Small intestine (tissue), 7 donors: ENCODE measurements around the gene DLX6. TPM values are rescaled to one million over a fixed set of nuclear protein-coding genes. Genes with fewer than 3 reads are reported as not detected.

ENCODE experiments used
- DNase-seq, 2 donors: peaks; one replicate each; pipeline versions ENCODE4 v3.0.0 to v3.0.0-alpha.2; 2013
- FAIRE-seq: peaks from 2 replicates; lab custom pipeline; 2012; peaks lifted over from hg19 to GRCh38; lab: Jason Lieb, UNC
- H3K27ac ChIP-seq, 3 donors: one replicate each; pipeline ENCODE4 v1.5.1; 2013; ENCODE audit warnings: low read length in 2 of 3, mild to moderate bottlenecking in 2 of 3, control low read depth in 1 of 3, inconsistent platforms in 1 of 3, low read depth in 1 of 3, moderate library complexity in 1 of 3
- H3K27me3 ChIP-seq, 3 donors: one replicate each; pipeline ENCODE4 v1.6.1; 2013; ENCODE audit warnings: low read length in 3 of 3, inconsistent platforms in 1 of 3; ENCODE audit not compliant: control insufficient read depth in 3 of 3, insufficient read depth in 3 of 3
- H3K36me3 ChIP-seq, 3 donors: one replicate each; pipeline ENCODE4 v1.6.1; 2013; ENCODE audit warnings: low read length in 3 of 3, inconsistent platforms in 1 of 3, low read depth in 1 of 3, mild to moderate bottlenecking in 1 of 3, moderate library complexity in 1 of 3; ENCODE audit not compliant: control insufficient read depth in 3 of 3, insufficient read depth in 2 of 3
- H3K4me1 ChIP-seq, 3 donors: one replicate each; pipeline ENCODE4 v1.6.1; 2013; ENCODE audit warnings: low read length in 2 of 3, inconsistent platforms in 1 of 3, low read depth in 1 of 3, mild to moderate bottlenecking in 1 of 3, moderate library complexity in 1 of 3; ENCODE audit not compliant: control insufficient read depth in 3 of 3, insufficient read depth in 2 of 3
- H3K4me3 ChIP-seq, 3 donors: one replicate each; pipeline ENCODE4 v1.5.1; 2013; ENCODE audit warnings: low read length in 3 of 3, control low read depth in 1 of 3, inconsistent platforms in 1 of 3, low read depth in 1 of 3, mild to moderate bottlenecking in 1 of 3, moderate library complexity in 1 of 3
- H3K9me3 ChIP-seq, 2 donors: one replicate each; pipeline ENCODE4 v1.6.1; 2013; ENCODE audit warnings: low read depth in 1 of 2, low read length in 1 of 2; ENCODE audit not compliant: control insufficient read depth in 2 of 2, insufficient read depth in 1 of 2
- WGBS, 3 donors: extraction: QIAGEN DNeasy Blood & Tissue Kit; methylation state at CpG; one replicate each; pipeline ENCODE4 v1.1.7; 2013; 5-methylcytosine and 5-hydroxymethylcytosine counted together
- polyA plus RNA-seq, 4 donors: library from polyadenylated mRNA; stranded (reverse) in 3 of 4; unstranded in 1 of 4; fragments of 200-250 nt in 3 of 4; fragments of 120-200 nt in 1 of 4; gene quantifications; one replicate each; pipeline versions ENCODE4 v1.2.1 to v1.2.3, GENCODE V29; 2013
- donor health status: healthy with polysubstance abuse.
- donor health status: control.
- donor health status: control.
- donor health status: Bipolar disorder and iron deficiency.
- donor health status: healthy.

The DLX6 gene
- polyA plus RNA-seq, 4 donors: 0.06 TPM; not detected in 3

- DNase-seq: no peak
- Histone ChIP-seq H3K4me3 (no peak overlapping the region), H3K27ac (no peak overlapping the region), H3K36me3 (no peaks in the 10 kb centered on the region), H3K9me3 (no peaks in the 10 kb centered on the region), H3K27me3 (peaks cover 0 to 4% (median 2%) of the 10 kb centered on the region in 3 donors), H3K4me1 (no peaks in the 10 kb centered on the region)
- 67 to 76% (median 69%) methylated on average over 5 of the region's 5 CpGs for WGBS, 3 donors
- FAIRE-seq: no peak
Measured at GRCh38 chr7:97039374-97040065, 34.2 kb downstream of the DLX6 start.

- Histone ChIP-seq H3K36me3 (no peaks in the 10 kb centered on the region), H3K9me3 (no peaks in the 10 kb centered on the region), H3K4me1 (no peaks in the 10 kb centered on the region), H3K27me3 (peaks cover 0 to 3% (median 2%) of the 10 kb centered on the region in 3 donors), H3K4me3 (no peak overlapping the region), H3K27ac (no peak overlapping the region)
- FAIRE-seq: no peak
- 48 to 55% (median 54%) methylated on average over 2 of the region's 2 CpGs for WGBS, 3 donors
- DNase-seq: no peak
Measured at GRCh38 chr7:97043281-97043680, 37.9 kb downstream of the DLX6 start.

Other genes with a start within 250 kb of the DLX6 start
- gene DLX5, start 19.3 kb downstream of the DLX6 start, polyA plus RNA-seq: under 1 TPM in 2 of 4 donors, not detected in 2; 0.04 to 0.12 TPM
- 10 to 100 TPM; 18.9 to 27.5 (median 20.4) TPM for gene SDHAF3, start 112.1 kb downstream of the DLX6 start, polyA plus RNA-seq